WTC11 (cell line): ENCODE measurements around the gene OPRL1. TPM values are rescaled to one million over a fixed set of nuclear protein-coding genes. Genes with fewer than 3 reads are reported as not detected.

Experiments
- ATAC-seq: fragments of 200-7000 bp; cut with Tn5 transposase; 2 replicates; pipeline ENCODE4 v1.10.0; 2021; ENCODE audit warnings: mild to moderate bottlenecking, moderate library complexity
- CTCF ChIA-PET: fragments of 300-600 bp; sonication (Branson Sonifier 250); formaldehyde crosslinking; loops from one replicate; lab custom pipeline; 2021; ENCODE audit warnings: antibody characterized with exemption; lab: Charles Lee
- POLR2A ChIA-PET: fragments of 350-600 bp; sonication (Branson Sonifier 250); formaldehyde crosslinking; loops from one replicate; lab custom pipeline; 2021; ENCODE audit warnings: antibody characterized with exemption; lab: Charles Lee
- DNase-seq: peaks from one replicate; pipeline ENCODE4 v3.0.0; 2021; ENCODE audit warnings: low spot score
- H3K27ac Mint-ChIP-seq: 2 replicates; pipeline ENCODE4 v1.8.0; 2021; ENCODE audit warnings: mixed read lengths
- H3K27me3 Mint-ChIP-seq: 2 replicates; pipeline ENCODE4 v1.8.0; 2021; ENCODE audit warnings: low read depth, mild to moderate bottlenecking, moderate library complexity, mixed read lengths
- H3K36me3 Mint-ChIP-seq: 2 replicates; pipeline ENCODE4 v1.8.0; 2021; ENCODE audit warnings: mixed read lengths
- H3K4me1 Mint-ChIP-seq: 2 replicates; pipeline ENCODE4 v1.8.0; 2022; ENCODE audit warnings: mixed read lengths
- H3K4me3 Mint-ChIP-seq: 2 replicates; pipeline ENCODE4 v1.8.0; 2021; ENCODE audit warnings: mild to moderate bottlenecking, moderate library complexity, mixed read lengths
- H3K9me3 Mint-ChIP-seq: 2 replicates; pipeline ENCODE4 v1.8.0; 2021; ENCODE audit warnings: mixed read lengths
- ATF6 ChIP-seq: sonication (generic); formaldehyde crosslinking; IDR thresholded peaks from 2 replicates; pipeline ENCODE4 v1.8.1; 2023; ENCODE audit warnings: mild to moderate bottlenecking, missing genetic modification reagents
- CDX4 ChIP-seq: fragments of 250-450 bp; sonication (Bioruptor Pico); IDR thresholded peaks from 2 replicates; pipeline ENCODE4 v1.9.0; 2021; ENCODE audit warnings: moderate library complexity, mild to moderate bottlenecking, inconsistent platforms, borderline replicate concordance
- CTCF ChIP-seq: fragments of 200-600 bp; IDR thresholded peaks from 2 replicates; pipeline ENCODE4 v1.8.0; 2022; ENCODE audit warnings: antibody characterized with exemption
- FOXP4 ChIP-seq: sonication (generic); formaldehyde crosslinking; IDR thresholded peaks from 2 replicates; pipeline ENCODE4 v1.8.0; 2022; ENCODE audit warnings: mild to moderate bottlenecking, missing genetic modification reagents
- GABPB1 ChIP-seq: sonication (generic); formaldehyde crosslinking; IDR thresholded peaks from 2 replicates; pipeline ENCODE4 v1.8.1; 2023; ENCODE audit warnings: mild to moderate bottlenecking, missing genetic modification reagents
- JAZF1 ChIP-seq: fragments of 250-450 bp; sonication (Bioruptor Pico); IDR thresholded peaks from 2 replicates; pipeline ENCODE4 v1.9.0; 2021; ENCODE audit warnings: moderate library complexity, mild to moderate bottlenecking, inconsistent platforms
- NR3C1 ChIP-seq: sonication (generic); formaldehyde crosslinking; conservative IDR thresholded peaks from 2 replicates; pipeline ENCODE4 v1.8.1; 2023; ENCODE audit warnings: low read depth, mild to moderate bottlenecking, missing genetic modification reagents
- OVOL2 ChIP-seq: fragments of 250-450 bp; sonication (Bioruptor Pico); IDR thresholded peaks from 2 replicates; pipeline ENCODE4 v1.9.0; 2021; ENCODE audit warnings: mild to moderate bottlenecking, borderline replicate concordance
- PRDM15 ChIP-seq: sonication (generic); formaldehyde crosslinking; IDR thresholded peaks from 2 replicates; pipeline ENCODE4 v1.8.0; 2022; ENCODE audit warnings: missing genetic modification reagents
- PRRX2 ChIP-seq: fragments of 250-450 bp; sonication (Bioruptor Pico); IDR thresholded peaks from 2 replicates; pipeline ENCODE4 v1.8.0; 2021; ENCODE audit warnings: mild to moderate bottlenecking
- RELA ChIP-seq: sonication (generic); formaldehyde crosslinking; IDR thresholded peaks from 2 replicates; pipeline ENCODE4 v1.8.1; 2022; ENCODE audit warnings: missing genetic modification reagents, mild to moderate bottlenecking, borderline replicate concordance
- SMAD3 ChIP-seq: sonication (generic); formaldehyde crosslinking; IDR thresholded peaks from 2 replicates; pipeline ENCODE4 v1.8.0; 2022; ENCODE audit warnings: missing genetic modification reagents, mild to moderate bottlenecking, borderline replicate concordance
- SMAD4 ChIP-seq: sonication (generic); formaldehyde crosslinking; IDR thresholded peaks from 2 replicates; pipeline ENCODE4 v1.8.0; 2022; ENCODE audit warnings: mild to moderate bottlenecking, missing genetic modification reagents
- ZNF121 ChIP-seq: sonication (generic); formaldehyde crosslinking; IDR thresholded peaks from 2 replicates; pipeline ENCODE4 v1.8.0; 2023; ENCODE audit warnings: missing genetic modification reagents
- ZNF423 ChIP-seq: fragments of 250-450 bp; sonication (Bioruptor Pico); IDR thresholded peaks from 2 replicates; pipeline ENCODE4 v2.1.2; 2022; ENCODE audit warnings: mild to moderate bottlenecking, moderate library complexity
- ZNF671 ChIP-seq: fragments of 250-450 bp; sonication (Bioruptor Pico); IDR thresholded peaks from 2 replicates; pipeline ENCODE4 v1.8.0; 2021; ENCODE audit warnings: mild to moderate bottlenecking
- total RNA-seq: library from RNA; stranded (reverse); gene quantifications from 3 replicates; pipeline ENCODE4 v1.2.3, GENCODE V29; 2021
- TF ChIP-seq, protein P1 (sequence below): sonication (generic); formaldehyde crosslinking; IDR thresholded peaks from 2 replicates; pipeline ENCODE4 v1.8.0; 2023; ENCODE audit warnings: mild to moderate bottlenecking, missing genetic modification reagents
- TF ChIP-seq, protein P2 (sequence below): sonication (generic); formaldehyde crosslinking; IDR thresholded peaks from 2 replicates; pipeline ENCODE4 v1.8.0; 2022; ENCODE audit warnings: mild to moderate bottlenecking, missing genetic modification reagents

OPRL1 gene
- total RNA-seq, 1 experiment from 2014 or later = 2.0 TPM

GRCh38 chr20:64082126-64082731, 2.3 kb downstream of the OPRL1 start:
- DNase-seq (peak; percentile 45), ATAC-seq (peak; percentile 7; the same call in 1 of the 2 replicates)
- Mint-ChIP-seq H3K27ac (no peak overlapping the region), H3K36me3 (no peaks in the 10 kb centered on the region), H3K4me1 (peaks cover 30% of the 10 kb centered on the region), H3K4me3 (peak overlapping the region; percentile 55), H3K27me3 (peaks cover 54% of the 10 kb centered on the region), H3K9me3 (no peaks in the 10 kb centered on the region)
- TF ChIP-seq, protein P1, sequence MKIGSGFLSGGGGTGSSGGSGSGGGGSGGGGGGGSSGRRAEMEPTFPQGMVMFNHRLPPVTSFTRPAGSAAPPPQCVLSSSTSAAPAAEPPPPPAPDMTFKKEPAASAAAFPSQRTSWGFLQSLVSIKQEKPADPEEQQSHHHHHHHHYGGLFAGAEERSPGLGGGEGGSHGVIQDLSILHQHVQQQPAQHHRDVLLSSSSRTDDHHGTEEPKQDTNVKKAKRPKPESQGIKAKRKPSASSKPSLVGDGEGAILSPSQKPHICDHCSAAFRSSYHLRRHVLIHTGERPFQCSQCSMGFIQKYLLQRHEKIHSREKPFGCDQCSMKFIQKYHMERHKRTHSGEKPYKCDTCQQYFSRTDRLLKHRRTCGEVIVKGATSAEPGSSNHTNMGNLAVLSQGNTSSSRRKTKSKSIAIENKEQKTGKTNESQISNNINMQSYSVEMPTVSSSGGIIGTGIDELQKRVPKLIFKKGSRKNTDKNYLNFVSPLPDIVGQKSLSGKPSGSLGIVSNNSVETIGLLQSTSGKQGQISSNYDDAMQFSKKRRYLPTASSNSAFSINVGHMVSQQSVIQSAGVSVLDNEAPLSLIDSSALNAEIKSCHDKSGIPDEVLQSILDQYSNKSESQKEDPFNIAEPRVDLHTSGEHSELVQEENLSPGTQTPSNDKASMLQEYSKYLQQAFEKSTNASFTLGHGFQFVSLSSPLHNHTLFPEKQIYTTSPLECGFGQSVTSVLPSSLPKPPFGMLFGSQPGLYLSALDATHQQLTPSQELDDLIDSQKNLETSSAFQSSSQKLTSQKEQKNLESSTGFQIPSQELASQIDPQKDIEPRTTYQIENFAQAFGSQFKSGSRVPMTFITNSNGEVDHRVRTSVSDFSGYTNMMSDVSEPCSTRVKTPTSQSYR (CRISPR knock-in tag) = no peak
- TF ChIP-seq PRDM15 (CRISPR knock-in tag) (peak; percentile 82), SMAD4 (CRISPR knock-in tag) (no peak)
- TF ChIP-seq, protein P2, sequence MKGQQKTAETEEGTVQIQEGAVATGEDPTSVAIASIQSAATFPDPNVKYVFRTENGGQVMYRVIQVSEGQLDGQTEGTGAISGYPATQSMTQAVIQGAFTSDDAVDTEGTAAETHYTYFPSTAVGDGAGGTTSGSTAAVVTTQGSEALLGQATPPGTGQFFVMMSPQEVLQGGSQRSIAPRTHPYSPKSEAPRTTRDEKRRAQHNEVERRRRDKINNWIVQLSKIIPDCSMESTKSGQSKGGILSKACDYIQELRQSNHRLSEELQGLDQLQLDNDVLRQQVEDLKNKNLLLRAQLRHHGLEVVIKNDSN (CRISPR knock-in tag) = 0 out of 2 replicates have a peak, but pooled peaks have one; percentile 15
- ChIA-PET CTCF (interaction anchor here (1.1 to 5.6 kb wide), 9 partner anchors 19 to 141 kb away, joined by 4 to 119 read pairs (median 17); partner anchors contain the start of genes C20orf204, PRPF6 and SAMD10), POLR2A (no interaction called here)

DNA sequence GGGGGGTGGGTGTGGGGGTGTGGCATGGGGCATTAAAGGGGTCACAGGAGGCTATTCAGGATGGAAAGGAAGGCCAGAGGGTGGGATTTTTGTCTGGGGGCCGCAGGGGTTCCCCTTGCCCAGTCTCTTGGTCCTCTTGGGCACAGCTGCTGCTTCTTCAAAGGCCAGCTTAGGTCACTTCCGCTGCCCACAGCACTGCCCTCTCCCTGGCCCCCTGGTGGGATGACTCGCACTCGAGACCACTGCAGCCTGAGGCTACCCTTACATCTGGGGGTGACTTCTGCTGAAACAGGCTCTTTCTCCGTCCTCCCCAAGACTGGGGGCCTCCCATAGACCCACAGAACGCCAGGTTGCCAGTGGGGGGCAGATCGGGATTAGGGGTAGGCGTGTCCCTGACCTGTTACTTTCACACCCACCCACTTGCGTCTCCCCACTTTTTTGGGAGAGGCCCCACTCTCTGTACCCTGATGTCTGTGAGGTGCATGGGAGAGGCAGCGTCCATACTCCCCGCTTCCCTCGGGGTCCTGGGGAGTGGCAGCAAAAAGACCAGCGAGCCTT, 3.0 kb downstream of the OPRL1 start:
- Mint-ChIP-seq H3K36me3 (no peaks in the 10 kb centered on the region), H3K9me3 (0 out of 2 replicates have a peak, but pooled peaks cover 3% of the 10 kb centered on the region), H3K4me1 (peaks cover 30% of the 10 kb centered on the region), H3K4me3 (peak overlapping the region; percentile 63), H3K27ac (no peak overlapping the region), H3K27me3 (peaks cover 54% of the 10 kb centered on the region)
- ATAC-seq (no peak), DNase-seq (no peak)
- TF ChIP-seq ZNF121 = no peak
- no peak for TF ChIP-seq PRRX2 (CRISPR knock-in tag)
- TF ChIP-seq FOXP4 (CRISPR knock-in tag) = no peak
- TF ChIP-seq CTCF = no peak
- no peak for TF ChIP-seq ZNF671 (CRISPR knock-in tag)
- no peak for TF ChIP-seq OVOL2
- TF ChIP-seq JAZF1 = no peak
- TF ChIP-seq SMAD3 = no peak
- no peak; the same call in 1 of the 2 replicates for TF ChIP-seq GABPB1 (CRISPR knock-in tag)
- no peak for TF ChIP-seq ZNF423
- TF ChIP-seq CDX4 (CRISPR knock-in tag) = no peak
- TF ChIP-seq NR3C1 (CRISPR knock-in tag) = no peak
- TF ChIP-seq ATF6 (CRISPR knock-in tag) = no peak
- TF ChIP-seq RELA = no peak
- ChIA-PET POLR2A (interaction anchor here (1.0 kb wide), 1 partner anchor 38 kb away, joined by 3 read pairs; no protein-coding TSS in a partner anchor), CTCF (interaction anchor here (1.0 to 5.6 kb wide), 27 partner anchors 9 to 500 kb away, joined by 3 to 119 read pairs (median 7); partner anchors contain the start of genes C20orf204, PCMTD2, PRPF6 and SAMD10)
